Suprapubic skin (tissue), 4 donors: ENCODE measurements around the gene CAD.
A peak's percentile ranks its signal among the peaks of the same experiment; 100 is the strongest.

Experiments
- CTCF ChIP-seq, 2 donors: fragments of 200-600 bp in 1 of 2; fragments of 450-650 bp in 1 of 2; sonication (generic) in 1 of 2; IDR thresholded peaks; one replicate each; pipeline ENCODE4 v1.5.1; 2016 to 2019; ENCODE audit warnings: antibody characterized with exemption in 2 of 2, mild to moderate bottlenecking in 1 of 2, moderate library complexity in 1 of 2
- EP300 ChIP-seq: sonication (generic); formaldehyde crosslinking; IDR thresholded peaks from one replicate; pipeline ENCODE4 v1.6.1; 2017; ENCODE audit warnings: antibody characterized with exemption
- POLR2A ChIP-seq, 2 donors: fragments of 450-650 bp; IDR thresholded peaks; one replicate each; pipeline ENCODE4 v1.6.1; 2017; ENCODE audit warnings: antibody characterized with exemption in 2 of 2, mild to moderate bottlenecking in 2 of 2, moderate library complexity in 2 of 2
- POLR2AphosphoS5 ChIP-seq, 3 donors: sonication (generic); formaldehyde crosslinking; IDR thresholded peaks; one replicate each; pipeline ENCODE4 v1.6.1; 2017; ENCODE audit warnings: antibody characterized with exemption in 3 of 3

GRCh38 chr2:27249891-27250651 lies 32.9 kb downstream of the CAD start:
- peak in 1 of 2 donors; percentile 62 for TF ChIP-seq CTCF (IDR thresholded peaks at IDR 0.05)
- no peak for TF ChIP-seq EP300
- no peak for TF ChIP-seq POLR2AphosphoS5 (IDR thresholded peaks at IDR 0.05)
- TF ChIP-seq POLR2A (IDR thresholded peaks at IDR 0.05): no peak
